Measurements from ENCODE around the gene MIA.

MIA gene

DNA sequence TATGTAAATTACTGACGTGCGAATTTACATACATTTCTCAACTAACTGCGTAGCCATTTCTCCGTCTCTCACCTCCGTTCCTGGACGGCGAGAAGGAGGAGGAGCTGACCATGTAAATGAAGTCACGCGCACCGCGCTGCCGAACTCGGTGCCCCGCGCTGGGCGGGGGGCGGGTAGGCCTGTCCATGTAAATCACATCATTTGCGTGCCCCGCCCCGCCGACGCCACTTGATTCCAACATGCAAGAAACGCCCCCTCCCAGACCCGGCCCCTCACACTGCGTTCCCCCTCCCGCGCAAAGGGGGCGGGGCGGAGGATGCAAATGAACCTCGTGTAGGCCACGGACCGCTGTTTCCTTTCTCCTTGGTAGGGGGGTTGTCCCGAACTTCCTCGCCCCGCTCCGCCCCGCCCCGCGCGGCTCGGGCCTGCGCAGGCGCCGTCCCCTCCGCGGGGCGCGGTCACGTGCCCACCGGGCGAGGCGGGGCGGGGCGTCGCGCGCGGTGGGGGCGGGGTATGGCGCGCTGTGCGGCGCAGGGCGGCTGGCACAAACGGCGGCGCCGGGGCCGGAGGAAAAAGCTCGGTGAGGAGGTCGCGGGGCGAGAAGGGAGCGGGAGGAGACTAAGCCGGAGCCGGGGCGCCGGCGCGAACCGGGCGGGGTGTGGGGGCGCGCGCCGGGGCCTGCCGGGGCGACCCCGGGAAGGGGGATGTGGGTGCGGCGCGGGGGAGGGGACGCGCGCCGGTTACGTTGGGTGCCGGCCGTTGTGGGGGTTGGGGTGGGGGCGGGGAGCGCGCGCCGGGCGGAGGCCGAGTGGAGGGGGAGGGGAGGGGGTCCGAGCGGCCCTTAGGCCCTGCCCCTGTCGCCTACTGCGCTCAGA lies 23.6 kb downstream of the MIA start, which contains the start of gene EGLN2:
Gene EGLN2 (plus strand): TSS at position 509 of the 875 bp plus-strand sequence. CDS start 1,382 bp downstream, outside the sequence.
- TF ChIP-seq, protein P1, sequence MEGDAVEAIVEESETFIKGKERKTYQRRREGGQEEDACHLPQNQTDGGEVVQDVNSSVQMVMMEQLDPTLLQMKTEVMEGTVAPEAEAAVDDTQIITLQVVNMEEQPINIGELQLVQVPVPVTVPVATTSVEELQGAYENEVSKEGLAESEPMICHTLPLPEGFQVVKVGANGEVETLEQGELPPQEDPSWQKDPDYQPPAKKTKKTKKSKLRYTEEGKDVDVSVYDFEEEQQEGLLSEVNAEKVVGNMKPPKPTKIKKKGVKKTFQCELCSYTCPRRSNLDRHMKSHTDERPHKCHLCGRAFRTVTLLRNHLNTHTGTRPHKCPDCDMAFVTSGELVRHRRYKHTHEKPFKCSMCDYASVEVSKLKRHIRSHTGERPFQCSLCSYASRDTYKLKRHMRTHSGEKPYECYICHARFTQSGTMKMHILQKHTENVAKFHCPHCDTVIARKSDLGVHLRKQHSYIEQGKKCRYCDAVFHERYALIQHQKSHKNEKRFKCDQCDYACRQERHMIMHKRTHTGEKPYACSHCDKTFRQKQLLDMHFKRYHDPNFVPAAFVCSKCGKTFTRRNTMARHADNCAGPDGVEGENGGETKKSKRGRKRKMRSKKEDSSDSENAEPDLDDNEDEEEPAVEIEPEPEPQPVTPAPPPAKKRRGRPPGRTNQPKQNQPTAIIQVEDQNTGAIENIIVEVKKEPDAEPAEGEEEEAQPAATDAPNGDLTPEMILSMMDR (conservative IDR thresholded peaks at IDR 0.05) = peak; percentile 13; the same call in 1 of the 2 replicates
- H3K27ac ChIP-seq = peak within 1 kb of the TSS; percentile 91

DNA sequence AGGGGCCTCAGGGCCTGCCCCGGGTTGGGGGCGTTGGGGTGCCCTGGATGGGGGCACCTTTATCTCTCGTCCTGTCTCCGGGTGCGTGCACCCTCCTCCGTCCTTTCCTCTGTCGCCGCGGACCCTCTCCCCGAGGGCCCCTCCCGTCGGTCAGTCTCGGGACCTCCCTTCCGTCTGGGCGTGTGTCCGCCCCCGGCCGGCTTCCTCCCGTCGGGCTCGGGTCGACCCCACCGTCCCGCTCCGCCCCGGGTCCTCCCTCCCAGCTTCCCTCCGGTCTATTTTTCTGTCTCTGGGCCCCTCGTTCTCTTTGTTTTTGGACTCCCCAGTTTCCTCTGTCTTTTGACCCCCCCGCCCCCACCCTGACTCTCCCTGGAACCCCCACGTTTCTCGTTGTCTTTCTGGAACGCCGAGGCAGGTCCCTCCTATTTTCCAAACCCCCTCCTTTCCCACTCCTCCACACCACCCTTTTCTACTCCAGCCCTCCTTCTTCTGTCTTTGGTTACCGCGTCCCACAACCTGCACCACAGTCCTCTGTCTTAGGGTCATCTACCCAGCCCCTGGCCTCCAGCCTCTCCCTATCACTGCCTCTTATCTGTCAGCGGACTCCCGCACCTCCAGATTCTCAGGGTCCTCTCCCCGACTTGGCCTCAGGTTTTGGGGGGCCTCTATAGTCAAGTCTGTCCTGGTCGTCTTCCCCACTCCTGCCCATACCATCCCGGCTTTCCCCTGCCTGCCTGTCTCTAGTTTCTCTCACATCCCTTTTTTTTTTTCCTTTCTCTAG lies 24.4 kb downstream of the MIA start:
- TF ChIP-seq, protein P1 (conservative IDR thresholded peaks at IDR 0.05) = no peak

DNA sequence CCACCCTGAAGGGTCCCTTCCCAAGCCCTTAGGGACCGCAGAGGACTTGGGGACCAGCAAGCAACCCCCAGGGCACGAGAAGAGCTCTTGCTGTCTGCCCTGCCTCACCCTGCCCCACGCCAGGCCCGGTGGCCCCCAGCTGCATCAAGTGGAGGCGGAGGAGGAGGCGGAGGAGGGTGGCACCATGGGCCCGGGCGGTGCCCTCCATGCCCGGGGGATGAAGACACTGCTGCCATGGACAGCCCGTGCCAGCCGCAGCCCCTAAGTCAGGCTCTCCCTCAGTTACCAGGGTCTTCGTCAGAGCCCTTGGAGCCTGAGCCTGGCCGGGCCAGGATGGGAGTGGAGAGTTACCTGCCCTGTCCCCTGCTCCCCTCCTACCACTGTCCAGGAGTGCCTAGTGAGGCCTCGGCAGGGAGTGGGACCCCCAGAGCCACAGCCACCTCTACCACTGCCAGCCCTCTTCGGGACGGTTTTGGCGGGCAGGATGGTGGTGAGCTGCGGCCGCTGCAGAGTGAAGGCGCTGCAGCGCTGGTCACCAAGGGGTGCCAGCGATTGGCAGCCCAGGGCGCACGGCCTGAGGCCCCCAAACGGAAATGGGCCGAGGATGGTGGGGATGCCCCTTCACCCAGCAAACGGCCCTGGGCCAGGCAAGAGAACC lies 25.1 kb downstream of the MIA start:
- H3K27ac ChIP-seq = peak overlapping the region; percentile 91

More for the DNA sequence above, 24.4 kb downstream of the MIA start:
- H3K27ac ChIP-seq = peak overlapping the region; percentile 91

DNA sequence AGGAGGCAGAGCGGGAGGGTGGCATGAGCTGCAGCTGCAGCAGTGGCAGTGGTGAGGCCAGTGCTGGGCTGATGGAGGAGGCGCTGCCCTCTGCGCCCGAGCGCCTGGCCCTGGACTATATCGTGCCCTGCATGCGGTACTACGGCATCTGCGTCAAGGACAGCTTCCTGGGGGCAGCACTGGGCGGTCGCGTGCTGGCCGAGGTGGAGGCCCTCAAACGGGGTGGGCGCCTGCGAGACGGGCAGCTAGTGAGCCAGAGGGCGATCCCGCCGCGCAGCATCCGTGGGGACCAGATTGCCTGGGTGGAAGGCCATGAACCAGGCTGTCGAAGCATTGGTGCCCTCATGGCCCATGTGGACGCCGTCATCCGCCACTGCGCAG lies 25.7 kb downstream of the MIA start:
- TF ChIP-seq, protein P1 (conservative IDR thresholded peaks at IDR 0.05) = no peak
- peak overlapping the region; percentile 91 for H3K27ac ChIP-seq

More for the DNA sequence above, 25.1 kb downstream of the MIA start:
- TF ChIP-seq, protein P1 (conservative IDR thresholded peaks at IDR 0.05) = no peak

DNA sequence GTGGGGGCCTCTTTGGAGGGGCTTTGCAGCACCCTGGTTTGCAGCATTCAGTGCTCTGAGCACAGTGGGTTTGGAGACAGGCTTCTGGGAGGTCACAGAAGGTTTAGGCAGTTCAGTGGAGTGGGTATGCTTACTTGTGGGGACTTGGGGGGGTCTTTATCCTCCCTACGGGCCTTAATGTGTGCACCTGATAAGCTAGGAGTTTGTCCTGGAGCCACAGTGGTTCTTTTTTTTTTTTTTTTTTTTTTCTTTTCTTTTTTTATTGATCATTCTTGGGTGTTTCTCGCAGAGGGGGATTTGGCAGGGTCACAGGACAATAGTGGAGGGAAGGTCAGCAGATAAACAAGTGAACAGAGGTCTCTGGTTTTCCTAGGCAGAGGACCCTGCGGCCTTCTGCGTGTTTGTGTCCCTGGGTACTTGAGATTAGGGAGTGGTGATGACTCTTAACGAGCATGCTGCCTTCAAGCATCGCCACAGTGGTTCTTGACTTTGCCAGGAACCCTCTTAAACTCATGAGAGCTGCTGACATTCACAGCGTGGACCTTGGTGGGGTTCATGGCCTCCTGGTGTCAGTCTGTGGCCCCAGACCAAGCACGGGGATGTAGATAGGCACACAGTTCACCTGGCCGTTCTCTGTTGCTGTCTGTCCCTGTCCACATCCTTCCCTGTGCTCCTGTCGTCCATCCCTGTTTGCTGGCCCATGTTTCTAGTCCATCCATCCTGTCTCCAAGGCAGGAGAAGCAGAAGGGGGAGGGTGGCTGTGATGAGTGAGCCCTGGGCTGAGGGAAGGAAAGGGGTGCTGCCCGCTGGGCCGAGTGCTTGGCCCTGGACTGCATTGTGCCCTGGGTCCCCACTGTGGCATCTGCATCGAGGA lies 26.3 kb downstream of the MIA start:
- TF ChIP-seq, protein P1 (conservative IDR thresholded peaks at IDR 0.05) = no peak
- H3K27ac ChIP-seq = peak overlapping the region; percentile 91

DNA sequence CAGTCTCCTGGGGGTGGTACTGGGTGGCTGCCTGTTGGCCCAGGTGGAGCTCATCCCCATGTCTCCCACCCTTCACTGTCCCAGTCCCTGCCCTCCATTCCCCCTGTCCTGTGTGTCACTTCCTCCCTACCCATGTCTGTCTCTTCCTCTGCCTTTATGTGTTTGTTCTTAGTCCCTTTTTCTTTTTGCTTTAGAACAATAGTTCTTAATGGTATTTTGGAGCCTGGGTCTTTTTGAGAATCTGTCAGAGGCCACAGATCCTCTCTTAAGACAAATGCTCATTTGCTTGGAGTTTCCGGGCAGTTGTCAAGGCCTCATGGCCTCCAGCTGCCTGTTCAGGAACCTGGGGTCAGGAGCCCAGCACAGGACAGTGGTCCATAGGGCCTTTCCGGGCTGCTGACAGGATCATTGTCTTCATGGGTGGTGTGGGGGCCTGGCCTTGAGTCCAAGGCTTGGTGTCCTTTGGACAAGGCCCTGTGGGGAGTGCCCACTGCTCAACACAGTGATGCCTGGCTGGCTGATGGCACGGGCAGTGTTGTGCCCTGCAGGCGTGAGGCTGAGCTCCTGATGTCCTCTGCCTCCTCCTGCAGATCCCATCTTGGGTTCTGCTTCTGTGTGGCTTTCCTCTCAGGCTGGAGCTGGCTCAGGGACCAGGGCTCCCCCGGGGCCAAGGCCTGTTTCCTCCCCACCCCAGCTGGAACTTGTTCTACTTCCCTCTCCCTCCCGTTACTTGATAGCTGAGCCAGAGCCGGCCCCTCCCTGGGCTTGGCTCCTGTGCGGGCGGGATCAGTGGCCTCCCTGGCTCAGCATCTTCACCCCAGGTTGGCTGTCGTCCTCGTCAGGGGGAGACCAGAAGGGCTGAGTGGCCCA lies 27.2 kb downstream of the MIA start:
- peak overlapping the region; percentile 91 for H3K27ac ChIP-seq
- TF ChIP-seq, protein P1 (conservative IDR thresholded peaks at IDR 0.05) = no peak
